ENCODE data around the gene ICAM5. TPM values are rescaled to one million over a fixed set of nuclear protein-coding genes. Genes with fewer than 3 reads are reported as not detected.
A peak's percentile ranks its signal among the peaks of the same experiment; 100 is the strongest.

The ICAM5 gene
- total RNA-seq, 1 experiment from 2014 or later, result 8.0 TPM

- TF ChIP-seq ATF2 (CRISPR knock-in tag; IDR thresholded peaks at IDR 0.05; ENCODE audit: borderline replicate concordance, low read depth) (no peak), TCF7 (CRISPR knock-in tag; IDR thresholded peaks at IDR 0.05; ENCODE audit: low read depth) (no peak), ZNF138 (CRISPR knock-in tag; conservative IDR thresholded peaks at IDR 0.05) (no peak)
Measured at GRCh38 chr19:10270180-10270615, 19.6 kb upstream of the ICAM5 start (continued).

- peak; percentile 72 for ATAC-seq
- H3K4me3 Mint-ChIP-seq, result peak within 1 kb of the TSS; percentile 68
- CTCF ChIA-PET, result interaction anchor here (0.6 to 6.1 kb wide), 32 partner anchors 9 to 588 kb away, joined by 3 to 180 read pairs (median 6); partner anchors contain the start of genes CDC37, DNM2, DNMT1 and FDX2
- H3K9me3 Mint-ChIP-seq, result no peaks in the 10 kb centered on the region
- H3K27ac Mint-ChIP-seq, result no peak within 1 kb of the TSS
- H3K4me1 Mint-ChIP-seq, result 0 out of 2 replicates have a peak, but pooled peaks cover 4% of the 10 kb centered on the region
- no peaks in the 10 kb centered on the region for H3K36me3 Mint-ChIP-seq
- peaks cover 49% of the 10 kb centered on the region for H3K27me3 Mint-ChIP-seq (ENCODE audit: low read depth)
- DNase-seq (ENCODE audit: low spot score), result peak; percentile 78
- POLR2A ChIA-PET, result interaction anchor here (0.5 to 2.5 kb wide), 10 partner anchors 12 to 118 kb away, joined by 3 to 12 read pairs (median 6); partner anchors contain the start of genes ICAM4, ICAM5, RAVER1 and TYK2
- no peak for TF ChIP-seq ZNF423 (CRISPR knock-in tag; IDR thresholded peaks at IDR 0.05)
- TF ChIP-seq FOXJ3 (CRISPR knock-in tag; IDR thresholded peaks at IDR 0.05; ENCODE audit: borderline replicate concordance), result no peak
- no peak for TF ChIP-seq CBFB (CRISPR knock-in tag; IDR thresholded peaks at IDR 0.05; ENCODE audit: low read depth)
- no peak for TF ChIP-seq HMGXB4 (CRISPR knock-in tag; IDR thresholded peaks at IDR 0.05)
- no peak for TF ChIP-seq EMX1 (CRISPR knock-in tag; IDR thresholded peaks at IDR 0.05)
- TF ChIP-seq OVOL2 (CRISPR knock-in tag; IDR thresholded peaks at IDR 0.05; ENCODE audit: borderline replicate concordance), result no peak
- no peak; the same call in 1 of the 2 replicates for TF ChIP-seq CREB1 (CRISPR knock-in tag; IDR thresholded peaks at IDR 0.05)
- TF ChIP-seq AFF4 (CRISPR knock-in tag; IDR thresholded peaks at IDR 0.05; ENCODE audit: borderline replicate concordance), result no peak
- TF ChIP-seq ZNF512 (CRISPR knock-in tag; IDR thresholded peaks at IDR 0.05; ENCODE audit: borderline replicate concordance), result no peak
- TF ChIP-seq ZBTB43 (CRISPR knock-in tag; IDR thresholded peaks at IDR 0.05), result peak; percentile 88; the same call in 1 of the 2 replicates
- TF ChIP-seq USF1 (CRISPR knock-in tag; IDR thresholded peaks at IDR 0.05), result peak; percentile 59; the same call in 1 of the 2 replicates
- no peak for TF ChIP-seq ATF3 (CRISPR knock-in tag; conservative IDR thresholded peaks at IDR 0.05)
- no peak for TF ChIP-seq RORB (CRISPR knock-in tag; IDR thresholded peaks at IDR 0.05)
- TF ChIP-seq GRHL2 (CRISPR knock-in tag; IDR thresholded peaks at IDR 0.05; ENCODE audit: insufficient replicate concordance, severe bottlenecking), result no peak
- TF ChIP-seq TEAD4 (CRISPR knock-in tag; IDR thresholded peaks at IDR 0.05), result no peak
- TF ChIP-seq ERG (CRISPR knock-in tag; IDR thresholded peaks at IDR 0.05), result no peak
- peak; percentile 85 for TF ChIP-seq NFE2L1 (CRISPR knock-in tag; IDR thresholded peaks at IDR 0.05)
- TF ChIP-seq GABPB1 (CRISPR knock-in tag; IDR thresholded peaks at IDR 0.05), result peak; percentile 83
- no peak for TF ChIP-seq NFYB (CRISPR knock-in tag; conservative IDR thresholded peaks at IDR 0.05; ENCODE audit: low read depth)
- TF ChIP-seq ZNF121 (CRISPR knock-in tag; IDR thresholded peaks at IDR 0.05), result no peak
Measured at GRCh38 chr19:10270616-10271394, 18.9 kb upstream of the ICAM5 start, which contains the start of gene ICAM1. TSS of gene ICAM1 (plus strand) at chr19:10271120. CDS start at chr19:10271160, 40 bp downstream.

All from WTC11 (cell line).